GM19193 (cell line): Measurements from ENCODE around the gene ECE1.

Experiments used
- POLR2A ChIP-seq: IDR thresholded peaks from 4 replicates; pipeline ENCODE4 v1.6.1; 2011; ENCODE audit not compliant: insufficient read depth, insufficient read length; ENCODE audit errors: extremely low read depth

ECE1 gene

GRCh38 chr1:21217812-21218596 is 72.3 kb downstream of the ECE1 start:
- no peak for TF ChIP-seq POLR2A

GRCh38 chr1:21216835-21217811 is 73.1 kb downstream of the ECE1 start:
- no peak for TF ChIP-seq POLR2A

GRCh38 chr1:21212126-21212525 is 78.1 kb downstream of the ECE1 start:
- TF ChIP-seq POLR2A = no peak

- no peak for TF ChIP-seq POLR2A
Observed at GRCh38 chr1:21206117-21206516, 84.1 kb downstream of the ECE1 start.

DNA sequence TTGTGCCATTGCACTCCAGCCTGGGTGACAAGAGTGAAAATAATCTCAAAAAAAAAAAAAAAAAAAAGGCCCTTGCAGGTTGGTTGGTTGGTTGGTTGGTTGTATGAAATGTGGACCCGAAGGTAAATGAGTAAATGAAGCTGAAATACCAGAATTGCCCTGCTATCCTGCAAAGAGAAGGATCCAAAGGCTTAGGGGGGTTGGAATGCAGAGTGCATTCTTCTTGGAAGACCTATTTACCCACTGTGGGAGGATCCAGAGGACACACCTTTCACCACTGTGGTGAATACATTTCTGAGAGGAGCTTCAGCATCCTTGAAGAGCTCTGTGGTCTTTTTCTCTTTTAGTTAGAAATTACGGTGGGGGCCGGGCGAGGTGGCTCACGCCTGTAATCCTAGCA is 84.8 kb downstream of the ECE1 start:
- no peak for TF ChIP-seq POLR2A

DNA sequence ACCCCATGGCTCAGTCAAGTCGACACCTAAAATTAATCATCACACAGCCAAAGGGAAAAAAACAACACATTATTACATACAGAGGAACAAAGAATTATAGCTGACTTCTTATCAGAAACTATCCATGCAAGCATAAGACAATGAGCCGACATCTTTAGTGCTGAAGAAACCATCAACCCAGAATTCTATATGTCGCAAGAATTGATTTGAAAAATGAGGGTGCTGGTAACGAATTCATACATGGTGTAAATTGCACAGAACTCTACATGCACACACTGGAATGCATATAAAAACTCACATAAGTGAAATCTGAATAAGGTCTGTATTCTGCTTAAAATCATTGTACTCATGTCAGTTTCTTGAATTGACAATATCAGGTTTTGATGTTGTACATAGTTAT is 88.6 kb downstream of the ECE1 start:
- no peak for TF ChIP-seq POLR2A

DNA sequence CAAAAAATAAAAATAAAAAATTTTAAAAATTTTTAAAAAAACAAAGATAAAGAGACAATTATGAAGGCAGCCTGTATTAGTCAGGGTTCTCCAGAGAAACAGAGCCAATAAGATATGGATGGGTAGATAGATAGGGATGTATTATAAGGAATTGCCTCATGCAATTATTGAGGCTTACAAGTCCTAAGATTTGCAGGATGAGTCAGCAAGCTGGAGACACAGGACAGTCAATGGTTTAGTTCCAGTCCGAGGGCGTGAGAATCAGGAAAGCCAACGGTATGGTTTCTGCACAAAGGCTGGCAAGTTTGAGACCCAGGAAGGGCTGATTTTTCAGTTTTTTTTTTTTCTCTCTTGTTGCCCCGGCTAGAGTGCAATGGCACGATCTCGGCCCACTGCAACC is 89.5 kb downstream of the ECE1 start:
- no peak for TF ChIP-seq POLR2A

- no peak for TF ChIP-seq POLR2A
Observed at GRCh38 chr1:21198929-21199328, 91.3 kb downstream of the ECE1 start.

DNA sequence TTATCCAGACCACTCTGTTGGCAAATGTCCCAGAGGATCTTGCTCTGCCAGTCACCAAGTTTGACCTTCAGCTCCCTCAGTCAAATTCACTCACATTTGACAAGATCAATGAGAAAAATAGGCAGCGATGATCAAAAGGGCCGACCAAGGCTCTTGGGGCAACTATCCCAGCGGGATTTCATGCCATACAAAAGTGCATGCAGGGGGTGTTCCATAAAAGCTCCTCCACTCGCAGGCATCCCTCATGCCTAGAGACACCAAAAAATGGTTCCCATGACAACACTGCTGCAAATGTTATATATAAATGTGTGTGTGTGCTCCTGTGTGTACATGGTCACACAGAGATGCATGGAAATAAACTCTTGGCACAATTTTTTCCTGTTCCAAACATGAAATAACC is 97.4 kb downstream of the ECE1 start:
- TF ChIP-seq POLR2A = no peak

DNA sequence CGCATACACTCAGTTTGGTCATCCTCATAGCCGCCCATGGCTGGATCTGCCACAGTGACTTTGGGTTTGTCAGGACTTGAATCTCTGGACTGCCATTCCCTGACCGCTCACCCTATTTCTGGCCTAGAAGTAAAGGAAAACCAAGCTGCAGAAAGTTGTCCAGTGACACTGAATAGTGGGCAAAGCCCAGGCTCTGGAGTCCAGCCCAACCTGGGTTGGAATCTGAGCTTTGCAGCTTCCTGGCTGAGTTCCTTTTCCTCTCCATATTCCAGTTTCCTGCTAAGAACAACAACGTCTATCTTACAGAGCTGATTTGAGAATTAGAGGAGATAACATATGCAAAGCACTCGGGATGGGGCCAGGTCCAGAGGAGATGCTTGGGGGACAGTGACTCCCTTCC is 98.0 kb downstream of the ECE1 start:
- no peak for TF ChIP-seq POLR2A

DNA sequence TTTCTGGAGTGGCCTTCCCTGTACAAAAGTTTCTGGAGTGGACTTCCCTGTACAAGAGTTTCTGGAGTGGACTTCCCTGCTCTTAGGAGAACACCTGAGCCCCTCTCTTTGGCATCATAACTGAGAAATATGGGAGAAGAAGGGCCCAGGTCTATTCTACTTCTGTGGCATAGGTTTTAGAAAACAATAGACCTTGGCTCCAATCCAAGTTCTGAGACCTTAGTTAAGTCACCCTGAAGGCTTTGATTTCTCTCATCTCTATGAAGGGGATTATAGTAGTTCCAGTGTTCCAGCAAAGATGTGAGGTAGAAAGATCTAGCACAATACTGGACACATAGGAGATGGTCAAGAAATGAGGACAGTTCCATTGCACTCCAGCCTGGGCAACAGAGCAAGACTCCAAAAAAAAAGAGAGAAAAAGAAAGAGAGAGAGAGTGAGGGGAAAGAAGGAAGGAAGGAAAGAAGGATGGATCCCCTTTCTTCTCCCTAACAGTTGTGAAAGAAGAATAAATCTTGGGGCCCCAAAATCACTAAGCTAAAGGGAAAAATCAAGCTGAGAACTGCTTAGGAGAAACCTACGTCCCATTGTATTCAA is 100.3 kb downstream of the ECE1 start:
- no peak for TF ChIP-seq POLR2A

GRCh38 chr1:21189421-21189820 is 100.8 kb downstream of the ECE1 start:
- no peak for TF ChIP-seq POLR2A

- no peak for TF ChIP-seq POLR2A
Observed at GRCh38 chr1:21188235-21188634, 102.0 kb downstream of the ECE1 start.

- TF ChIP-seq POLR2A = no peak
Observed at GRCh38 chr1:21185221-21185731, 105.0 kb downstream of the ECE1 start.

DNA sequence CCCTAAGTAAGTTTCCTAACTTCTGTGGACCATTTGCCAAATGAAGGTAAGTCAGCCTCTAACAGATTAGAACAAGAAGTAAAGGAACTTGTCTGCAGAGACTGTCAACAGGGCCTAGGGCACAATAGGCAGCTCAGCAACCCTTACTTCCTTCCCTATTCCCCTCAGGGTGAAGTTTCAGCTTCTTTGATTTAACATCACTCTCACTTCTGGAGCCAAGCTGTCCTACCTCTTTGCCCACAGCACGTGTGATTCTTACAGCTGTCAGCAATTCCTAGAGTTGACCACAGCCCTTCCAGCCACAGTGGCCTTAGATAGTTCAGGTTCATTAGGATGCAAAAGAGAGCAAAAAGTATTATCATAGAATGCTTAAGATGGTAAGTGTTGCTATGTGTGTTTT is 106.0 kb downstream of the ECE1 start:
- TF ChIP-seq POLR2A = no peak

GRCh38 chr1:21182181-21182731 is 108.0 kb downstream of the ECE1 start:
- no peak for TF ChIP-seq POLR2A
